ENCODE measurements around the gene ZNF410.
"Not testable (repeated sequence)": the region's sequence is repeated elsewhere in the genome, so short reads cannot be mapped to it uniquely, and the experiment has no call there.

Gene ZNF410

GRCh38 chr14:73887694-73888459 is 1.2 kb downstream of the ZNF410 start:
- DNase-seq, result no peak

- no peak for DNase-seq
Observed at GRCh38 chr14:73888460-73888725, 1.7 kb downstream of the ZNF410 start.

GRCh38 chr14:73888971-73889370 is 2.3 kb downstream of the ZNF410 start:
- DNase-seq, result no peak

- no peak for DNase-seq
Observed at GRCh38 chr14:73889376-73889775, 2.7 kb downstream of the ZNF410 start.

GRCh38 chr14:73894180-73894687 is 7.6 kb downstream of the ZNF410 start:
- not testable (repeated sequence) for DNase-seq

GRCh38 chr14:73895939-73896338 is 9.3 kb downstream of the ZNF410 start:
- DNase-seq, result no peak

GRCh38 chr14:73896521-73896920 is 9.9 kb downstream of the ZNF410 start:
- no peak for DNase-seq

- no peak for DNase-seq
Observed at GRCh38 chr14:73903028-73903427, 16.4 kb downstream of the ZNF410 start.

- no peak for DNase-seq
Observed at GRCh38 chr14:73909681-73910080, 23.0 kb downstream of the ZNF410 start.

- no peak for DNase-seq
Observed at GRCh38 chr14:73913256-73913655, 26.6 kb downstream of the ZNF410 start.

GRCh38 chr14:73916324-73916723 is 29.7 kb downstream of the ZNF410 start:
- no peak for DNase-seq

GRCh38 chr14:73919457-73919856 is 32.8 kb downstream of the ZNF410 start:
- not testable (repeated sequence) for DNase-seq

GRCh38 chr14:73924337-73924736 is 37.7 kb downstream of the ZNF410 start:
- DNase-seq, result no peak

- DNase-seq, result no peak
Observed at GRCh38 chr14:73935666-73936065, 49.0 kb downstream of the ZNF410 start.

GRCh38 chr14:73936548-73936947 is 49.9 kb downstream of the ZNF410 start:
- DNase-seq, result no peak

- no peak for DNase-seq
Observed at GRCh38 chr14:73937012-73937411, 50.4 kb downstream of the ZNF410 start.

GRCh38 chr14:73942180-73942579 is 55.5 kb downstream of the ZNF410 start:
- no peak for DNase-seq

- DNase-seq, result no peak
Observed at GRCh38 chr14:73943083-73943482, 56.4 kb downstream of the ZNF410 start.

GRCh38 chr14:73944432-73945158 is 57.9 kb downstream of the ZNF410 start:
- DNase-seq, result no peak

GRCh38 chr14:73945159-73945670 is 58.6 kb downstream of the ZNF410 start:
- DNase-seq, result no peak

- DNase-seq, result peak; percentile 93
Observed at GRCh38 chr14:73949752-73950734, 63.4 kb downstream of the ZNF410 start, which contains the start of the genes COQ6 and FAM161B. Gene COQ6 (plus strand): TSS chr14:73950302. CDS start chr14:73950333, 31 bp downstream. Gene FAM161B (minus strand): TSS chr14:73950094. CDS start chr14:73950026, 68 bp downstream.

- no peak for DNase-seq
Observed at GRCh38 chr14:73953731-73954130, 67.1 kb downstream of the ZNF410 start.

- no peak for DNase-seq
Observed at GRCh38 chr14:73955674-73956073, 69.0 kb downstream of the ZNF410 start.

Measured in activated CD8-positive, alpha-beta memory T cell treated with anti-CD3 and anti-CD28 coated beads, Interleukin-2, amount 50 U/mL, for 48 hours (primary cell).